BE2C (cell line): Measurements from ENCODE around the gene NHLH1. TPM values are rescaled to one million over a fixed set of nuclear protein-coding genes. Genes with fewer than 3 reads are reported as not detected.

Experiments
- DNase-seq: peaks from one replicate; pipeline ENCODE4 v3.0.0-alpha.2; 2020
- H3K27me3 ChIP-seq: fragments of 250-450 bp; sonication (Bioruptor Pico); 2 replicates; pipeline ENCODE4 v1.5.1; 2020; ENCODE audit warnings: mild to moderate bottlenecking
- H3K36me3 ChIP-seq: fragments of 250-450 bp; sonication (Bioruptor Pico); 2 replicates; pipeline ENCODE4 v1.5.1; 2020; ENCODE audit warnings: mild to moderate bottlenecking
- H3K4me1 ChIP-seq: fragments of 250-450 bp; sonication (Bioruptor Pico); 2 replicates; pipeline ENCODE4 v1.5.1; 2020
- H3K4me3 ChIP-seq: 2 replicates; pipeline ENCODE4 v1.5.1; 2011; ENCODE audit warnings: low read depth, low read length
- H3K9me3 ChIP-seq: fragments of 250-450 bp; sonication (Bioruptor Pico); 2 replicates; pipeline ENCODE4 v1.5.1; 2020
- CTCF ChIP-seq: IDR thresholded peaks from 2 replicates; pipeline ENCODE4 v1.5.1; 2012; ENCODE audit warnings: mild to moderate bottlenecking, low read depth, low read length
- polyA plus RNA-seq: library from polyadenylated mRNA; unstranded; fragments of >200 nt; gene quantifications from one replicate; pipeline ENCODE4 v1.2.1, GENCODE V29; 2012; ENCODE audit warnings: low read depth, missing spikeins; ENCODE audit not compliant: insufficient read length, insufficient read depth

Gene NHLH1
- 4.6 TPM for polyA plus RNA-seq

- peak; percentile 55 for DNase-seq
- Histone ChIP-seq H3K4me1 (no peaks in the 10 kb centered on the region), H3K36me3 (no peaks in the 10 kb centered on the region), H3K4me3 (no peak within 1 kb of the TSS), H3K27me3 (no peaks in the 10 kb centered on the region), H3K9me3 (no peaks in the 10 kb centered on the region)
- TF ChIP-seq CTCF, result no peak
Observed at GRCh38 chr1:160366731-160367515, at the start of gene NHLH1. TSS of gene NHLH1 (plus strand) at chr1:160367071. CDS start at chr1:160370732, 3,661 bp downstream.

GRCh38 chr1:160322831-160323230 lies 44.0 kb upstream of the NHLH1 start:
- no peak for DNase-seq
- Histone ChIP-seq H3K27me3 (no peaks in the 10 kb centered on the region), H3K36me3 (peaks cover 44% of the 10 kb centered on the region), H3K4me3 (no peak overlapping the region), H3K4me1 (no peaks in the 10 kb centered on the region), H3K9me3 (no peaks in the 10 kb centered on the region)
- no peak for TF ChIP-seq CTCF

GRCh38 chr1:160325252-160325651 lies 41.6 kb upstream of the NHLH1 start:
- H3K27me3 ChIP-seq, result no peaks in the 10 kb centered on the region

GRCh38 chr1:160326418-160326817 lies 40.5 kb upstream of the NHLH1 start:
- no peak for TF ChIP-seq CTCF
- no peak for DNase-seq
- Histone ChIP-seq H3K27me3 (no peaks in the 10 kb centered on the region), H3K36me3 (peaks cover 58% of the 10 kb centered on the region), H3K4me1 (no peaks in the 10 kb centered on the region), H3K9me3 (no peaks in the 10 kb centered on the region), H3K4me3 (no peak overlapping the region)

More at GRCh38 chr1:160325252-160325651, 41.6 kb upstream of the NHLH1 start:
- TF ChIP-seq CTCF, result no peak
- no peak for DNase-seq
- Histone ChIP-seq H3K9me3 (no peaks in the 10 kb centered on the region), H3K4me3 (no peak overlapping the region), H3K4me1 (no peaks in the 10 kb centered on the region), H3K36me3 (peaks cover 56% of the 10 kb centered on the region)

- Histone ChIP-seq H3K9me3 (no peaks in the 10 kb centered on the region), H3K27me3 (no peaks in the 10 kb centered on the region), H3K4me3 (no peak overlapping the region), H3K4me1 (no peaks in the 10 kb centered on the region), H3K36me3 (peaks cover 61% of the 10 kb centered on the region)
- no peak for TF ChIP-seq CTCF
- no peak for DNase-seq
Observed at GRCh38 chr1:160328184-160328583, 38.7 kb upstream of the NHLH1 start.

GRCh38 chr1:160330119-160330518 lies 36.8 kb upstream of the NHLH1 start:
- peaks cover 67% of the 10 kb centered on the region for H3K36me3 ChIP-seq
- DNase-seq, result no peak
- no peaks in the 10 kb centered on the region for H3K4me1 ChIP-seq
- no peaks in the 10 kb centered on the region for H3K9me3 ChIP-seq
- H3K27me3 ChIP-seq, result no peaks in the 10 kb centered on the region
- no peak for TF ChIP-seq CTCF
- no peak overlapping the region for H3K4me3 ChIP-seq
